AG09319 (cell line): ENCODE data around the gene RHBDF2.
A peak's percentile ranks its signal among the peaks of the same experiment; 100 is the strongest.

Experiments
- DNase-seq: peaks from one replicate; pipeline ENCODE4 v3.0.0-alpha.2; 2010; ENCODE audit warnings: low read depth; ENCODE audit errors: extremely low read depth
- TF ChIP-seq, protein P1 (sequence below): IDR thresholded peaks from 2 replicates; pipeline ENCODE4 v1.5.1; 2011; ENCODE audit warnings: low read depth, mild to moderate bottlenecking, inconsistent platforms, low read length, moderate library complexity

Gene RHBDF2

GRCh38 chr17:76452660-76453430 is 48.4 kb downstream of the RHBDF2 start, which contains the start of gene UBE2O:
TSS of gene UBE2O (minus strand) at chr17:76453152. CDS start at chr17:76453141, 11 bp downstream.
- DNase-seq = no peak
- TF ChIP-seq, protein P1, sequence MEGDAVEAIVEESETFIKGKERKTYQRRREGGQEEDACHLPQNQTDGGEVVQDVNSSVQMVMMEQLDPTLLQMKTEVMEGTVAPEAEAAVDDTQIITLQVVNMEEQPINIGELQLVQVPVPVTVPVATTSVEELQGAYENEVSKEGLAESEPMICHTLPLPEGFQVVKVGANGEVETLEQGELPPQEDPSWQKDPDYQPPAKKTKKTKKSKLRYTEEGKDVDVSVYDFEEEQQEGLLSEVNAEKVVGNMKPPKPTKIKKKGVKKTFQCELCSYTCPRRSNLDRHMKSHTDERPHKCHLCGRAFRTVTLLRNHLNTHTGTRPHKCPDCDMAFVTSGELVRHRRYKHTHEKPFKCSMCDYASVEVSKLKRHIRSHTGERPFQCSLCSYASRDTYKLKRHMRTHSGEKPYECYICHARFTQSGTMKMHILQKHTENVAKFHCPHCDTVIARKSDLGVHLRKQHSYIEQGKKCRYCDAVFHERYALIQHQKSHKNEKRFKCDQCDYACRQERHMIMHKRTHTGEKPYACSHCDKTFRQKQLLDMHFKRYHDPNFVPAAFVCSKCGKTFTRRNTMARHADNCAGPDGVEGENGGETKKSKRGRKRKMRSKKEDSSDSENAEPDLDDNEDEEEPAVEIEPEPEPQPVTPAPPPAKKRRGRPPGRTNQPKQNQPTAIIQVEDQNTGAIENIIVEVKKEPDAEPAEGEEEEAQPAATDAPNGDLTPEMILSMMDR = peak; percentile 56

DNA sequence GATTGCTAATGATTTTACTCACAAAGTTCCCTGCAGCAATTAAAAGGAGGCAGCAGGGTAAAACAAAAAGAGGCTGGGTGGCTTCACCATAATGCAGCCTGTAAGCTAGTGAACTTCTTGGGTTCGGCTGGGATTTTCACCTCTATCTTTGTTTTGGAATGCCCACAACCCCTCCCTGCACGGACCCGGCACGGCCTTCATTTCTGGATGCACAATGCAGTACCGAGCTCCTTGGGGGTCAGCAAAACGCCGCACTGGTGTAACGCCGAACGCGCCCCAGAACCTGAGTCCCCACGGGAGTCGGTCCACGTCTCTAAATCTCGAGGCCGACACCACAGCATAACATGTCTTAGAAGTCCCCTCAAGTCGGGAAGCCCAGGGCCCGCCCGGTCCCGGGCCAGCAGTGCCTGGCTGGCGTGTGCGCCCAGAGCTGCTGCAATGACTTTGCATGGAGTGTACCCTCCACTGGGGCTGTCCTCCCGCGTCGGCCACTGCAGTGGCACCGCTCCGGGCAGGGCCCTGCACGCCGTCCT is 49.0 kb downstream of the RHBDF2 start:
- no peak for DNase-seq
- TF ChIP-seq, protein P1 = no peak

GRCh38 chr17:76451506-76451905 is 49.7 kb downstream of the RHBDF2 start:
- DNase-seq = no peak
- TF ChIP-seq, protein P1 = no peak

GRCh38 chr17:76449126-76449525 is 52.1 kb downstream of the RHBDF2 start:
- TF ChIP-seq, protein P1 = no peak
- no peak for DNase-seq

DNA sequence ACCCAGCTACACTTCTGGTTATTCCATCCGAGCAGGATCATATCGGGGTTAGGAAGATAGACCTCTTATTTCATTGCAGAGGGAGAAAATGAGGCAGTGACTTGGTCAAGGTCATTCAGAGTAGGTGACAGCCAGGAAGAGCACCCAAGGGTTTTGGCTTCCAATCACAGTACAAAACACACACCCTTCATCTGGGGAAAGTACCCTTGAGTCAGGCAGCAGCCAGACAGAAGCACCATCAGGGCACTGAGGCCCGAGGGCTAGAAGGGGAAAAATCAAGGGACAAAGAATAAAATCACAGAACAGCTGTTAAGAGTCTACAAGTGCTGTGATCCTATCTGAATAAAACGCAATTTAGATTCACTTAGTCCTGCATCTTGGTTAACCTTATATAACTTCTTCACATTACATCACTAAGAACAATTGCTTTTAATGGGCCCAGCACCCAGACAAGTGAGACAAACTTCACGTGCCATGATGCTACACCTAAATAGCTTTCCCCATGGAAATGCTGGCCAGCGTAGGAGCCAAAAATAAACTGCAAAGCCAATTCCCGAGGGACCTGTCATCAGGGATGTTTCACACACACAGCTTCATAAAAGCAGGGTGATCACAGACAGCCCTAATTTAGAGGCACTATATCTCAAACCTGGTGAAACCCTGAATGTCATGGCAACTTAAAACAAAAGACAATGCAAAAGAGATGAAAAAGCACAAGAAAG is 53.1 kb downstream of the RHBDF2 start:
- no peak for DNase-seq
- TF ChIP-seq, protein P1 = no peak

- TF ChIP-seq, protein P1 = no peak
- no peak for DNase-seq
Observed at GRCh38 chr17:76446449-76447231, 54.6 kb downstream of the RHBDF2 start.
